ENCODE data around the gene NPIPA2.
A peak's percentile ranks its signal among the peaks of the same experiment; 100 is the strongest.
"Not testable (repeated sequence)": the region's sequence is repeated elsewhere in the genome, so short reads cannot be mapped to it uniquely, and the experiment has no call there.

NPIPA2 gene

DNA sequence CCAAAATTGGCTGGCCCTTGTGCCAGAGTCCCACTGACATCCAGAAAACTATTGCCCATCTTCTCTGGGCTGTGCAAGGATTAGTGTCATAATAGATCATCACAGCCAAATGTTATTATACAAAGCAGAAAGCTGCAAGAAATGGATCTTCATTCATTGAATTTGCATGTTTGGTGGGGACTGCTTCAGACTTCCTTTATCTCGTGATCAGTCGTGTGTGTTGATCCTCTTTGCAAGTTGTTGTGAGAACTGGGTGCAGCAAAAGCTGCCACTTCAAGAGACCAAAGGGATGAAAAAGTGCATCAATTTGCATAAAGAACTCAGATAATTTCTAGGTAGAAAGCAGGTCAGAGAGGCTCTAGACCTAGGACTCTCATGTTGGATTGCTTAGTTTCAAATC is 61.2 kb downstream of the NPIPA2 start:
- DNase-seq (ENCODE audit: low read depth in 2 of 2); H3K4me3 ChIP-seq (replicated peaks in 1 of 2; ENCODE audit: low read depth in 2 of 2, low read length in 2 of 2): not testable (repeated sequence)

DNA sequence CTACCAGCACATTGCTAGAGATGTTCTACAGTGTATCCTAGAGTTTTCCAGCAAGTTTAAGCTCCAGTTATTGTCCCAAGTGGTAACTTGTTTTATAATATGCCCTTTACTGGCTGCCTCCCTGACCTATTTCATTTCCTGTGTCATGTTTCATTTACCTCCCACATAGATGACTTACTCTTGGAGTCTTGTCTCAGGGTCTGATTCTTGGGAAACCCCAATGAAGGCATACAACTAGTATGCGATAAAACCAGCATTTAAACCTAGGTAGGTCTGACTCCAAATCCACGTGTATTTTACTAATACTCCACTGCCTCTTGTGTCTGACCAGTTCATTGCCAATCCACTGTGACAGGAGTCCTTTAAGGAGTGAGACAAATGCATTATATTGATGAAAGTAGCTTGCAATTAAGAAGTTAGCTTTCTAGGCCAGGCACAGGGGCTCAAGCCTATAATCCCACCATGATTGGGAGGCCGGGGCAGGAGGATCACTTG is 64.9 kb downstream of the NPIPA2 start:
- not testable (repeated sequence) for H3K4me3 ChIP-seq (replicated peaks in 1 of 2; ENCODE audit: low read depth in 2 of 2, low read length in 2 of 2)
- DNase-seq (ENCODE audit: low read depth in 2 of 2), result peak in 1 of 2 donors; percentile 2

DNA sequence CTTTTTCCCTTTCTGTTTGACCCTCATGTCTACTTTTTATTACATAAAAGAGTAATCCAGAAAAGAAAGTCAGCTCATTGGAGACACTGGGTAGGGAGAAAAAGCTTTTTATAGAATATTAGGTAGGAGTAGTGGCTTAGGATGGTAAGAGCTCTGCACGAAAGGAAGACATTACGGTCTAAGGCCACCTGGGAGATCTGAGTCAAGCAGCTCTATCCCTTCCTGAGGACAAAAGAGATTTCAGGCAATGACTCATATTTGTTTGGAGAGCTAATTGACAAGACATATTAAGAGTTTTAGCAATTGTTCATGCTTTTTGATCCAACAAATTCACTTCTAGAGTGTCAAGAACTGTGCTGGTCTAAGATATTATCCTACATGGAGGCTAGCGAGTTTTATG is 71.6 kb downstream of the NPIPA2 start:
- not testable (repeated sequence) for H3K4me3 ChIP-seq (replicated peaks in 1 of 2; ENCODE audit: low read depth in 2 of 2, low read length in 2 of 2); DNase-seq (ENCODE audit: low read depth in 2 of 2)
